ENCODE data around the gene NFYA.

GRCh38 chr6:41047745-41048732 is 24.7 kb upstream of the NFYA start:
- TF ChIP-seq CTCF (IDR thresholded peaks at IDR 0.05; ENCODE audit: borderline replicate concordance, extremely low read depth, low read length, poor library complexity, severe bottlenecking), result no peak
- no peak for TF ChIP-seq EZH2 (IDR thresholded peaks at IDR 0.05; ENCODE audit: borderline replicate concordance, low read depth, low read length, severe bottlenecking)
